ENCODE results near the gene PABPN1L. TPM values are rescaled to one million over a fixed set of nuclear protein-coding genes. Genes with fewer than 3 reads are reported as not detected.

Gene PABPN1L
- total and polyA plus RNA-seq, 10 of the 15 experiments (the other 5 are each of a cell fraction or from before 2014, with no cell fraction given): not detected

DNA sequence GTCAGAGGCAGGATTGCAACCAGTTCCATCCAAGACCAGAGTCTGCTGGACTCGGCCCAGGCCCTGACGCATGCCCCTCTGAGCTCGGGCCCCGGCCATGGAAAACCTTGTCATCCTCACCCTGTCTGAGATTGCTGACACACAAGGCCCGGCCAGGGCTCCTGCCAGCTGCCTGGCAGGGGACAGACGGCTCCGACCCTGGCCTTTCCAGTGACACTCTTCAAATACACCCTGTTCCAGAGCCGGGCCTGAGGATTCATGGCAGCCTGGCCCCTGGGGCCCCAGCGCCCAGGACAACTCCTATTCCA, 3.2 kb upstream of the PABPN1L start:
- no peak for TF ChIP-seq SIX5 (IDR thresholded peaks at IDR 0.05; ENCODE audit: low read depth, low read length, severe bottlenecking)
- no peak overlapping the region for H3K27ac ChIP-seq (ENCODE audit: control insufficient read depth, insufficient read depth)
- no peaks in the 10 kb centered on the region for H3K79me2 ChIP-seq (ENCODE audit: control insufficient read depth, insufficient read depth, low read length)
- no peaks in the 10 kb centered on the region for H4K20me1 ChIP-seq (ENCODE audit: control insufficient read depth, insufficient read depth)
- intact Hi-C loops (cut with micrococcal nuclease; ENCODE audit: unreplicated experiment) (no loop called here), in situ Hi-C loops (cut with MboI) (no loop called here)
- RAD21 ChIA-PET (ENCODE audit: unreplicated experiment): no interaction called here
- CTCF ChIA-PET: no interaction called here
- DNase-seq (ENCODE audit: low read depth, low spot score) (no peak), ATAC-seq (no peak), FAIRE-seq (no peak)
- no peaks in the 10 kb centered on the region for H3K36me3 ChIP-seq (ENCODE audit: control insufficient read depth in 2 of 2, insufficient read depth in 2 of 2, low read length in 1 of 2)
- no TSS peak for BruUV-seq (replicated peaks)
- no peaks in the 10 kb centered on the region; the same call in 1 of the 2 replicates for H3K4me1 ChIP-seq (ENCODE audit: control insufficient read depth, insufficient read depth, low read length)
- SMC1A ChIA-PET (ENCODE audit: uncharacterized antibody, unreplicated experiment): no interaction called here
- H3K9ac ChIP-seq (ENCODE audit: control insufficient read depth, insufficient read depth, low read length): no peak overlapping the region
- no peak overlapping the region for H3K4me2 ChIP-seq (ENCODE audit: control insufficient read depth, insufficient read depth)
- WGBS (ENCODE audit: insufficient coverage, insufficient replicate concordance, low lambda C conversion rate, missing lambda C conversion rate): 80% methylated on average over 9 of the region's 9 CpGs
- POLR2A ChIA-PET: no interaction called here
- H3K27me3 ChIP-seq (replicated peaks in 1 of 2; ENCODE audit: control insufficient read depth in 2 of 2, insufficient read depth in 2 of 2, low read length in 1 of 2): peaks cover 4 to 6% of the 10 kb centered on the region in 2 experiments
- no peaks in the 10 kb centered on the region for H3K9me3 ChIP-seq (replicated peaks; ENCODE audit: control insufficient read depth, insufficient read depth, low read length)
- no peak overlapping the region for H3K4me3 ChIP-seq
- H2AFZ ChIP-seq (ENCODE audit: control insufficient read depth, low read depth, low read length): no peak overlapping the region

DNA sequence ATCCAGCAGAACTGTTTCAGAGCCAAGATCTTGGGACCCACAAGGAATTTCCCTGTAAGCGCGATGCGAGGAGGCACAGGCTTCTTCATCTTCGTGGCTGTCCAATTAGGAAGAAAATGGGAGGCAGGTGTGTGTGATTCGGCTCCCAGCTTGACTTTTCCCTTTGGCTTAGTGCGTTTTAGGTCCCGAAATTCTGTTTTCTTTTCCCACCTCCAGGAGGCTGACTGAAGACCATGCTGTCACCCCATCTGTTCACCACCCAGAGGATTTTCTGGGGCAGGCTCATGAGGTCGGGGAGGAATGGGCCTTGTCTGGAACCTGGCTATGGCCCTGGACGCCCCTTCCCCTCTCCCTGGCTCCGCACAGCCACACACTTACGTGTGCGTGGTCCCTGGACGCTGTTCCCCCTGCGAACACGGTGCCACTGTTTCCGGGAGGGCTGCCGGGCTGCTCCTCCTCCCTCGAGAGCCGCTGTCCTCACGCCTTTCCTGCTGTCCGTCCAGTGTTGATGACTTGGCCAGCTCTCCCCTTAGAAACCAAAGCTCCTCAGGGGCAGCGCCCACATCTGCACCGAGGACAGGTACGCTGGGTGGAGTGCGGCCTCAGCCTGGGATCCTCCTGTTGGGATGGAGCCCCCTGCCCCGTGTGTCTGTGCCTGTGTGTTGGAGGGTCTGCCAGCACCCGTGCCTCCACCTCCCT, 2.7 kb upstream of the PABPN1L start:
- ATAC-seq: no peak
- no peak for TF ChIP-seq MTA3 (IDR thresholded peaks at IDR 0.05; ENCODE audit: borderline replicate concordance, low read length)
- TF ChIP-seq SREBF1 (IDR thresholded peaks at IDR 0.05; ENCODE audit: low read length): no peak
- TF ChIP-seq RB1 (IDR thresholded peaks at IDR 0.05; ENCODE audit: borderline replicate concordance): no peak
- TF ChIP-seq STAT3 (IDR thresholded peaks at IDR 0.05; ENCODE audit: low read depth, low read length): no peak
- TF ChIP-seq NFIC (IDR thresholded peaks at IDR 0.05; ENCODE audit: low read depth, low read length): no peak
- no peak for TF ChIP-seq FOS (IDR thresholded peaks at IDR 0.05; ENCODE audit: borderline replicate concordance, extremely low read depth, insufficient read length)
- TF ChIP-seq JUNB (IDR thresholded peaks at IDR 0.05): no peak
- TF ChIP-seq EED (IDR thresholded peaks at IDR 0.05; ENCODE audit: low read depth): no peak
- no peak for TF ChIP-seq SIX5 (IDR thresholded peaks at IDR 0.05; ENCODE audit: low read depth, low read length, severe bottlenecking)
- TF ChIP-seq POU2F2 (IDR thresholded peaks at IDR 0.05; ENCODE audit: borderline replicate concordance, low read depth, low read length): no peak
- TF ChIP-seq RUNX3 (IDR thresholded peaks at IDR 0.05; ENCODE audit: low read length): no peak
- TF ChIP-seq PBX3 (IDR thresholded peaks at IDR 0.05; ENCODE audit: insufficient replicate concordance, low read depth, low read length): no peak
- no peak for TF ChIP-seq SIN3A (IDR thresholded peaks at IDR 0.05; ENCODE audit: low read depth, low read length)
- no peak for TF ChIP-seq SMAD5 (IDR thresholded peaks at IDR 0.05; ENCODE audit: low read depth)
- TF ChIP-seq CHD1 (IDR thresholded peaks at IDR 0.05; ENCODE audit: low read depth, low read length): no peak
- TF ChIP-seq ELK1 (IDR thresholded peaks at IDR 0.05; ENCODE audit: low read depth, low read length): no peak

More for the DNA sequence above, 2.7 kb upstream of the PABPN1L start:
- Histone ChIP-seq H3K27ac (ENCODE audit: control insufficient read depth, insufficient read depth) (no peak overlapping the region), H2AFZ (ENCODE audit: control insufficient read depth, low read depth, low read length) (no peak overlapping the region), H3K9me3 (replicated peaks; ENCODE audit: control insufficient read depth, insufficient read depth, low read length) (no peaks in the 10 kb centered on the region), H4K20me1 (ENCODE audit: control insufficient read depth, insufficient read depth) (no peaks in the 10 kb centered on the region), H3K4me2 (ENCODE audit: control insufficient read depth, insufficient read depth) (no peak overlapping the region), H3K4me1 (ENCODE audit: control insufficient read depth, insufficient read depth, low read length) (no peaks in the 10 kb centered on the region; the same call in 1 of the 2 replicates), H3K79me2 (ENCODE audit: control insufficient read depth, insufficient read depth, low read length) (no peaks in the 10 kb centered on the region), H3K27me3 (replicated peaks in 1 of 2; ENCODE audit: control insufficient read depth in 2 of 2, insufficient read depth in 2 of 2, low read length in 1 of 2) (peaks cover 4 to 6% of the 10 kb centered on the region in 2 experiments), H3K4me3 (no peak overlapping the region), H3K9ac (ENCODE audit: control insufficient read depth, insufficient read depth, low read length) (no peak overlapping the region), H3K36me3 (ENCODE audit: control insufficient read depth in 2 of 2, insufficient read depth in 2 of 2, low read length in 1 of 2) (no peaks in the 10 kb centered on the region)
- WGBS (ENCODE audit: insufficient coverage, insufficient replicate concordance, low lambda C conversion rate, missing lambda C conversion rate): 71% methylated on average over 27 of the region's 27 CpGs
- CTCF ChIA-PET: no interaction called here
- in situ Hi-C loops (cut with MboI): no loop called here
- no peak for DNase-seq (ENCODE audit: low read depth, low spot score)
- POLR2A ChIA-PET: no interaction called here
- RAD21 ChIA-PET (ENCODE audit: unreplicated experiment): no interaction called here
- SMC1A ChIA-PET (ENCODE audit: uncharacterized antibody, unreplicated experiment): no interaction called here
- FAIRE-seq: no peak
- intact Hi-C loops (cut with micrococcal nuclease; ENCODE audit: unreplicated experiment): no loop called here
- no TSS peak for BruUV-seq (replicated peaks)
